HG02798 (cell line): ENCODE measurements around the gene ANKRD6.
"Not testable (repeated sequence)": the region's sequence is repeated elsewhere in the genome, so short reads cannot be mapped to it uniquely, and the experiment has no call there.

Experiments used
- ATAC-seq: cut with Tn5 transposase; IDR thresholded peaks from one replicate; pipeline ENCODE4 v1.9.1; 2021; ENCODE audit warnings: mild to moderate bottlenecking; ENCODE audit not compliant: unreplicated experiment, poor library complexity

The ANKRD6 gene

DNA sequence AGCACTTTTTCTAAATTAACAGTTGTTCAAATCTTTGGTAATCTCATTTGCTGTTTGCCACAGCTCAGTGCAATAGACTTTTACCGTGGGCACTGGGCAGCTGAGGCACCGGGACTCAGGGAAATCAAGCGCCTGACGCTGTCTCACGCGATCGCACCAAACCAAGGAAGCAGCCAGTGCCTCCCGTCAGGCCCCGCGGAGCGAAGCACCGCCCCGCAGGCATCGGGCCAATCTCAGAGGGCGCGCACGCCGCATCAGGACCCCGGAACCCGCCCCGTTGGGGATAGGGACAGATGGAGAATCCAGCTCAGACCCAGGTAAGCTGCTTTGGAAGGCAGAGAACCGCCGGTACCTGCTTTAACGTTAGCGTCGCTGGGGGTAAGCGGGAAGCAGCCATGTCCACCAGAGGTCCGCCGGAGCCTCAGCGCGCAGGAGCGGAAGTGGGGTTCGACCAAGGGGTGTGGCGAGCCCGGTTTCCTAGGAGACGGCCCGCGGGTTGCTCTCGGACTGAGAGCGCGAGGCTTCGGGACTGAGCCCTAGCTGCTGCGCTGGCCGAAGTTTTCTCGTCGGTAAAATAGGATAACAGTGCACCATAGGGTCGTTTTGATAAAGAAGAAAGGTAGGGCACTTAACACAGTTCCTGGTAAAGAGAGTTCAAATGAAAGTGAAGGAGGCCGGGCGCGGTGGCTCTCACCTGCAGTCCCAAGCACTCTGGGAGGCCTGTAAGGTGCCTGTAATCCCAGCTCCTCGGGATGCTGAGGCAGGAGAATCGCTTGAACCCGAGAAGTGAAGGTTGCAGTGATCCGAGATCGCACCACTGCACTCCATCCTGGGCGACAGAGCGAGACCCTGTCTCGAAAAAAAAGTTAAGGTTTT lies 205.6 kb downstream of the ANKRD6 start, which contains the start of gene LYRM2:
LYRM2 (minus strand) TSS at position 428 of the 876 bp plus-strand sequence; CDS start at position 397, 31 bp downstream.
- ATAC-seq: peak; percentile 99

GRCh38 chr6:89640804-89641203 lies 207.9 kb downstream of the ANKRD6 start:
- no peak for ATAC-seq

DNA sequence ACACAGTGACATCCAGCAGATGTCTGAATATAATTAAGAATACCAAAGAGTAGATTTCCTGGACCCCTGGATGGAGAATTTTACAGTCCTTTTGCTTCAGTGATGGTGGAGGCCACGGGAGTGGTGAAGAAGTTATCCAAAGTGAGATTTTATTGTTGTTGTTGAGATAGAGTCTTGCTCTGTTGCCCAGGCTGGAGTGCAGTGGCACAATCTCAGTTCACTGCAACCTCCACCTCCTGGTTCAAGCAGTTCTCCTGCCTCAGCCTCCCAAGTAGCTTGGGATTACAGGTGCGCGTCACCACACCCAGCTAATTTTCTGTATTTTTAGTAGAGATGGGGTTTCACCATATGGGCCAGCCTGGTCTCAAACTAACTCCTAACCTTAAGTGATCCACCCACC lies 208.6 kb downstream of the ANKRD6 start:
- ATAC-seq: not testable (repeated sequence)

- no peak for ATAC-seq
Measured at GRCh38 chr6:89642956-89643355, 210.0 kb downstream of the ANKRD6 start.

GRCh38 chr6:89643406-89643805 lies 210.5 kb downstream of the ANKRD6 start:
- no peak for ATAC-seq

DNA sequence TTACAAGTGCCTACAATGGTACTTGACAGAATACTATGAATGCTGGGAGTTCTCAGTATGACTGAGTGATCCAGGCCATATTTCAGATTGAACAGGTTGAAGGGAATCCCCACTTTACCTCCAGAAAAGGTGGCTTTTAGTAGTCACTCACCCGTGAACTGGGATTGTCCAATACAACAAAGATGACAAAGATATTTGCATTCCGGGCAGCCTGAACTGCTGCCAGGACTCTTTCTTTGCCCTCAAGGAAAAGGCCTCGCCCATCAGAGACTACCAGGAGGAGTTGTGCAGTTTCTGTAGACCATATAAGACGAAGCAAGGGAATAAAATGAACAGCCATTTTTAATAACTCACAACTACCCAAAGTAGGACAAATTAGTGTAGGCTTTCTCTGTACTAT lies 211.9 kb downstream of the ANKRD6 start:
- no peak for ATAC-seq

- no peak for ATAC-seq
Measured at GRCh38 chr6:89649682-89650081, 216.7 kb downstream of the ANKRD6 start.

- no peak for ATAC-seq
Measured at GRCh38 chr6:89650579-89650978, 217.6 kb downstream of the ANKRD6 start.

DNA sequence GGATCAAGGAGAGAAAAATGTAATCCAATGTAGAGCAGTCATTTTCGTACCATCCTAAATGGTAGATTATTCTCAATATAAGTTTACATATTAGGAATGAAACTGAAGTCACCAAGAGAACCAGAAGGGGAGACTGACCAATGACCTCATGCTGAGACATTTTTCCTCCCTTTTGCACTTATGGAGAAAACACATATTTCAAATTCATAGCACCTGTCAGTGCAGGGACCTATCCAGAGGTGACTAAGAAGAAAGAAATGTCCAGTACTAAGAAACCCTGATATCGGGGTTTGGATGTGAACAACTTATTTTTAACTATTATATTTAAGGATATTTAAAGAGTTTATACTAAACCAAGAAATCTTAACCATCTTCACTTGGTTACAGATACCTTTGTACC lies 222.2 kb downstream of the ANKRD6 start:
- no peak for ATAC-seq

- ATAC-seq: no peak
Measured at GRCh38 chr6:89657445-89658158, 224.7 kb downstream of the ANKRD6 start.

- ATAC-seq: no peak
Measured at GRCh38 chr6:89660981-89661380, 228.0 kb downstream of the ANKRD6 start.

GRCh38 chr6:89661559-89661958 lies 228.6 kb downstream of the ANKRD6 start:
- ATAC-seq: no peak

- ATAC-seq: no peak
Measured at GRCh38 chr6:89662659-89663223, 229.8 kb downstream of the ANKRD6 start.

DNA sequence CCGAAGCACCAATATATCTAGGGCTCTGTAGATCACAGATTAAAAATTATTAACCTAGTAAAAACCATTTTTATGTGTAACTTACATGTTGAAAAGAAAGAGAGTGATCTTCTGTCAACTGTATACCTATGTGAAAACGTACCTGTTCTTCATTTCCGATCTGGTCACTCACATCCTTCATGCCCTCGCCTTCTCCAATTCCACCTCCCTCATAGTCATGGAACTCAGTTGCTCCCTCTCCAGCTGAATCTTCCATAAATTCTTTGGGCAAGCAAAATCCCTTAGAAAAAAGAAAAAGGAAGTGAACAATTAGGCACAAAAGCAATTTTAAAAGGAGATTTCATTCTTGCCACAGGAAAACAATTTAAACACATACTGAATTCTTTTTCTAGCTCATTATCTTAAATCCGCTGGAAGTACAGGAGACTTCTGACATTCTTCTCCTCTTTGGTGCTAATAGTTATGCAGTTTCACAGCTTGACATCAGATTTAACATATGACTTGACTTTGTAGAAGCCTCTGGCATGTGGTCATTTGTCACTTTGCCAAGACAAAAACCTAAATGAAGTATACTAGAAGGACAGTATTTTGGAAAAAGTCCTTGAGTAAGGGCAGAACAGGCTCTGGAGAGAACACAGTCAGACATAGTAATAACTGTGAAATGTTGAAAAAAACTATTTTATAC lies 235.1 kb downstream of the ANKRD6 start:
- no peak for ATAC-seq

- ATAC-seq: no peak
Measured at GRCh38 chr6:89669002-89669401, 236.1 kb downstream of the ANKRD6 start.

GRCh38 chr6:89670935-89671565 lies 238.1 kb downstream of the ANKRD6 start:
- ATAC-seq: no peak

DNA sequence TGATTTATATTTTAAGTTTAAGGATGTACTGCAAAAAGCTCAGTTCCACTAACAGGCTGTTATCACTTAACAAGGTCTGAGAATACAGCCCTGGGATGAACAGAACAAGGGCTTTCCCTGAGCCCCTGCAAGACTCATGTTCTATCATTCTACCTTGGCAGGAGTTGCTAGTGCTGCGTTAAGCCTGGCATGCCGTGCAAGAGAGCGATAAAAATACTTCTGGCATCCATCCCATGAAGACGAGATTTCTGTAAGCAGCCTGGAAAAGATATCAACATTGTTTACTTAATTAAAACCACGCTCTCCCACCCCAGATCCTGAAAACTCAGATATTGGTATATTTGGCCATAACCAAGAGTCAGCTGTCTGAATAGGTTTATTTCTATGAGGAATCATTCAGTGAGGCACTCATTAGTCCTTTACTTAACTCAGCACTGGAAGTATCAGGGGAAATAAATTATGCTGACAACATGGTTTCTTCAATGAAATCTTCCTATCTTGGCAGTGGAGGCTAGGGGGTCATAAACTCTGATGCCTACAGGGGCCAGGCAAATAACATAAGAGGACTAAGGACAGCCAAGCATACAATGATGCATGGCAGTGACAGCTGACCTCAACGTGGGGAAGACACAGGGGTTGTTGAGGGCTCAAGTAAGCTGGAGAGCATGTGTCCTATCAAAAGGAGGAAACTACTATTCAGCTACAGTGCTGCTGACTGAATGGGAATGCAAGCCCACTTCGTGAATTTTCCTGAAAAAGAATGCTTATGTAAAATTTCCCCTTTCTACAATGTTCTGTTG lies 243.2 kb downstream of the ANKRD6 start:
- no peak for ATAC-seq

DNA sequence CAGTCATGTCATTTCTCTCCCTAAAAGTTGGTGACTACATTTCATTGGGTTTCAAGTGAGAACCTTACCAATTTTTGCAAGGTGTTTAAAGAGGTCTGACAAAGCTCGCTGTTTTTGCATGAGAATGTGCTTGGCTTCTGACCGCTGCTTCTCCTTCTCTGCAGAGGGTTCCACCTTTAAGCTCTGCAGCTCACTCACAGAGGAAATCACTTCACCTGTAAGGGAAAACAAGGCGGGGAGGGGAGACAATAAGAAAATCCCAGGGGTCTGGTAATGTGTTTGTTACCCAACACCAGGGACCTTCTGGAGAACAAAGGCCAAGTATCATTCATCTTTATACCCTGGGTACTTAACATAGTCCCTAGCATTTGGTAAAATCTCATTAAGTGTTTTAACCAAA lies 245.6 kb downstream of the ANKRD6 start:
- ATAC-seq: no peak
